ENCODE measurements around the gene HDAC1.
A peak's percentile ranks its signal among the peaks of the same experiment; 100 is the strongest.

Gene HDAC1

DNA sequence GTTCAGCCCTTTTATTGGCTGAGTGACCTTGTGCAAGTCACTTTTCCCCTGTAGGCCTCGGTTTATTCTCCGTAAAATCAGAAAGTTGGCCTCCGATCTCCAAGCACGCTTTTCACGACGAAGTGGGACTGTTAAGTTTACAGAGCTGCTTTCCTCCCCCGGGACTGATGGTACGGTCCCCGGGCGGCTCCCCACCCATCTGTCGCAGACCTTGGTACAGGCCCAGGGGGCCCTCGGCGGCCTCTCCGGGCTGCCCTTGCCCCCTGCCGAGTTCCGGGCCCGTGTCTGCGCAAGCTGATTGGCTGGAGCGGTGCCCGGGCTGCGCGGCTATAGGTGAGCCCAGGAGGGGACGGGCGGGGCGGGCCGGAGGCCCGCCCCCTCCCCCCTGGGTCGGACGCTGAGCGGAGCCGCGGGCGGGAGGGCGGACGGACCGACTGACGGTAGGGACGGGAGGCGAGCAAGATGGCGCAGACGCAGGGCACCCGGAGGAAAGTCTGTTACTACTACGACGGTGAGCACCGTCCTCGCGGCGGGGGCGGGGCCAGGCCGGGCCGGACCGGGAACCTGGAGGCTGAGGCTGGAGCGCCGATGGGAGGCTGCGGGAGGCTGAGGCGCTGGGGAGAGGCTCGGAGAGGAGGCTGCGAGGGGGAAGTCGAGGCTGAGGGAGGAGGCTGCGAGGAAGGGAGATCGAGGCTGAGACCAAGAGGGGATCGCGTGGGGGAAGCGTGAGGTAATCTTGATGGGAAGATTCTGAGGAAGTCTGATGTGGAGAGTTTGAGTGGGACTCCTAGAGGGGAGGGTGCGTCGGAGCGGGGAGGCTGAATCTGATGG lies at the start of gene HDAC1:
Gene HDAC1, plus strand, starts transcription at position 376 of the 831 bp plus-strand sequence. Its CDS starts 87 bp downstream, at position 463.
- in situ Hi-C loops (cut with HindIII; ENCODE audit: low sequenced_read_pairs) = no loop called here
- TF ChIP-seq, protein P1, sequence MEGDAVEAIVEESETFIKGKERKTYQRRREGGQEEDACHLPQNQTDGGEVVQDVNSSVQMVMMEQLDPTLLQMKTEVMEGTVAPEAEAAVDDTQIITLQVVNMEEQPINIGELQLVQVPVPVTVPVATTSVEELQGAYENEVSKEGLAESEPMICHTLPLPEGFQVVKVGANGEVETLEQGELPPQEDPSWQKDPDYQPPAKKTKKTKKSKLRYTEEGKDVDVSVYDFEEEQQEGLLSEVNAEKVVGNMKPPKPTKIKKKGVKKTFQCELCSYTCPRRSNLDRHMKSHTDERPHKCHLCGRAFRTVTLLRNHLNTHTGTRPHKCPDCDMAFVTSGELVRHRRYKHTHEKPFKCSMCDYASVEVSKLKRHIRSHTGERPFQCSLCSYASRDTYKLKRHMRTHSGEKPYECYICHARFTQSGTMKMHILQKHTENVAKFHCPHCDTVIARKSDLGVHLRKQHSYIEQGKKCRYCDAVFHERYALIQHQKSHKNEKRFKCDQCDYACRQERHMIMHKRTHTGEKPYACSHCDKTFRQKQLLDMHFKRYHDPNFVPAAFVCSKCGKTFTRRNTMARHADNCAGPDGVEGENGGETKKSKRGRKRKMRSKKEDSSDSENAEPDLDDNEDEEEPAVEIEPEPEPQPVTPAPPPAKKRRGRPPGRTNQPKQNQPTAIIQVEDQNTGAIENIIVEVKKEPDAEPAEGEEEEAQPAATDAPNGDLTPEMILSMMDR (IDR thresholded peaks at IDR 0.05; ENCODE audit: low read depth, low read length, missing control alignments) = no peak
- peak; percentile 48 for DNase-seq (ENCODE audit: low read depth)
- H3K4me3 ChIP-seq (ENCODE audit: low read depth, low read length) = peak within 1 kb of the TSS; percentile 79

DNA sequence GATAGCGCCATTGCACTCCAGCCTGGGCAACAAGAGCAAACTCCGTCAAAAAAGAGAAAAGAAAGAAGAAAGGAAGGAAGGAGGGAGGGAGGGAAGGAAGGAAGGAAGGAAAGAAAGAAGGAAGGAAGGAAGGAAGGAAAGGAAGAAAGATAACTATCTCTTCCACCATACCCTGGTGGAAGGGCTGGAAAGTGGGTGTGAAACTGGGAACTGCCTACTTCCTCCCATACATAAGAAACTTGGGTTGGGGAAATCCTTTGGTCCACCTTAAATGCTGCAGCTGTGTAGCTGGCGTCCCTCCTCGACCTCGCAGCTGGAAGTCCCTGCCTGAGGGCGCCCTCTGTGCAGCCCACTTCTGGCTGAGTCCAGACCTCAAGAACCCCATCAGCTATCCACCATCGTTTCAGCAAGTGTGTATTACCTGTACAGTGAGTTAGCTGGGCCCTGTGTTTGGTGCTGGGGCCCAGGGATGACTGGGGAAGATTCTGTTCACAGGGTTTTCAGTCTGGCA lies 49.5 kb upstream of the HDAC1 start:
- no peak overlapping the region for H3K4me3 ChIP-seq (ENCODE audit: low read depth, low read length)
- TF ChIP-seq, protein P1 (IDR thresholded peaks at IDR 0.05; ENCODE audit: low read depth, low read length, missing control alignments) = no peak
- DNase-seq (ENCODE audit: low read depth) = no peak
- in situ Hi-C loops (cut with HindIII; ENCODE audit: low sequenced_read_pairs) = loop anchor here (5.0 kb wide), 1 partner anchor 80 kb away; no protein-coding TSS in a partner anchor

DNA sequence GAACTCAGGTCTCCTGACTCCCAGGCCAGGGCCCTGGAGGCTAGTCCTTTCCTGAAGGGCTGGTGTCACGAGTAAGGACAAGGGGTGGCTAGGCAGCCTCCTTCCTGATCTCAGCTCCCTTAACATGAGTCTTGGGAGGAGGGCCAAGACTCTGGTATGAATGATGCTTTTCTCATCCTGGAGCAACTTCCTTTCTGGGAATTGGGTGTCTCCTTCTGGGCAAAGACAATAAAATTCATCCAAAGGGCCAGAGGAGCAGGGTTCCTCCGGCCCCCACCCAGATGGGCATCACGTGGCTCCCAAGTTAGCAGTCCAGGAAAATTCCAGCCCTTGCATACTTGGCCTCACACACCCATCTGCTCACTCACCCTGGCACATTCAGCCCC lies 45.0 kb upstream of the HDAC1 start, which contains the start of gene FAM167B:
Gene FAM167B, plus strand, starts transcription at position 335 of the 386 bp plus-strand sequence. CDS start 200 bp downstream, outside the sequence.
- TF ChIP-seq, protein P1 (IDR thresholded peaks at IDR 0.05; ENCODE audit: low read depth, low read length, missing control alignments) = no peak
- in situ Hi-C loops (cut with HindIII; ENCODE audit: low sequenced_read_pairs) = no loop called here
- DNase-seq (ENCODE audit: low read depth) = no peak
- H3K4me3 ChIP-seq (ENCODE audit: low read depth, low read length) = no peak within 1 kb of the TSS

DNA sequence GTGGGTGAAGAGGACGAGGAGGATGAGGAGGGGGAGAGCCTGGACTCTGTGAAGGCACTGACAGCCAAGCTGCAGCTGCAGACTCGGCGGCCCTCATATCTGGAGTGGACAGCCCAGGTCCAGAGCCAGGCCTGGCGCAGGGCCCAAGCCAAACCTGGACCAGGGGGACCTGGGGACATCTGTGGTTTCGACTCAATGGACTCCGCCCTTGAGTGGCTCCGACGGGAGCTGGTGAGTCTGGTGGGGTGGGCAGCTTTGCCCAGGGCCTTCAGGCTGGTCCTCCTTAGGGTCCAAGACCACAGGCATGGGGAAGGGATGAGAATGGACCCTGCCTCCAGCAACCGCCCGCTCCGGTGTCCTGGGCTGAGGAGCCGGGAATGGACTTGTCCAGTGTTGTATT lies 44.4 kb upstream of the HDAC1 start:
- H3K4me3 ChIP-seq (ENCODE audit: low read depth, low read length) = no peak overlapping the region
- no peak for DNase-seq (ENCODE audit: low read depth)
- TF ChIP-seq, protein P1 (IDR thresholded peaks at IDR 0.05; ENCODE audit: low read depth, low read length, missing control alignments) = no peak

DNA sequence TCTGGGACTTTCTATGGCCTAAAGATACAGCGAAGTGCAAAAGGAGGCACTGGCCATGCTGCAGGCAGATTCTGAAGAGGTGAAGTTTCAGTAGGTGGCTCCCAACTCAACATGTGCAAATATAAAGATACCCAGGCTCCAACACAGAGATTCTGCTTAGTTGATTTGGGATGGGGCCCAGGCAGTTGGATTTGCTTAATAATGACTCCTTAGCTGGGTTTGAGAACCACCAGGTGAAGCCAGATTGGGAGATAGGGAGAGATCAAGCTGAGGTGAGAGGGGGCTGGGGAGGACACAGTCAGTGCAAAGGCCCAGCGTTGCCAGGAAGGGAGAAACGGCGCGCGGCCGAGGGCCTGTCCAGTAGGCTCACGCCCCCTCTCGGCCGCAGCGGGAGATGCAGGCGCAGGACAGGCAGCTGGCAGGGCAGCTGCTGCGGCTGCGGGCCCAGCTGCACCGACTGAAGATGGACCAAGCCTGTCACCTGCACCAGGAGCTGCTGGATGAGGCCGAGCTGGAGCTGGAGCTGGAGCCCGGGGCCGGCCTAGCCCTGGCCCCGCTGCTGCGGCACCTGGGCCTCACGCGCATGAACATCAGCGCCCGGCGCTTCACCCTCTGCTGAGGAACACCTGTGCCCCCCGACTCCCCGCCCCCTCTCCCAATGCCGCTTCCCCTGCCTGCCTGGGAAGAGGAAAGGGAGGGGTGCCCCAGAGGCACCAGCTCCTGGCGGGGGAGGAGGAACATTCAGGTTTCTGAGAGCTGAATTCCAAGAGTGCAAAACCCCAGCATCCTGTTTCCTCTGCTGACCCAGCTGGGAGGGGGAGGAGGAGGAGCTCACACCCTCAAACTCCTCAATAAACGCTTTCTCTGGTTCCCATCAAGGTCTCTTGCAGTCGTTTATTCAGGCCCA lies 43.6 kb upstream of the HDAC1 start:
- H3K4me3 ChIP-seq (ENCODE audit: low read depth, low read length) = no peak overlapping the region
- DNase-seq (ENCODE audit: low read depth) = peak; percentile 12
- in situ Hi-C loops (cut with HindIII; ENCODE audit: low sequenced_read_pairs) = no loop called here
- TF ChIP-seq, protein P1 (IDR thresholded peaks at IDR 0.05; ENCODE audit: low read depth, low read length, missing control alignments) = peak; percentile 79

More for the DNA sequence above, 44.4 kb upstream of the HDAC1 start:
- in situ Hi-C loops (cut with HindIII; ENCODE audit: low sequenced_read_pairs) = no loop called here
